ENCODE data around the gene LMNTD1. TPM values are rescaled to one million over a fixed set of nuclear protein-coding genes. Genes with fewer than 3 reads are reported as not detected.

LMNTD1 gene
- total and polyA plus RNA-seq, 3 donors from 2014 or later: 10.8 to 22.9 (median 18.7) TPM

DNA sequence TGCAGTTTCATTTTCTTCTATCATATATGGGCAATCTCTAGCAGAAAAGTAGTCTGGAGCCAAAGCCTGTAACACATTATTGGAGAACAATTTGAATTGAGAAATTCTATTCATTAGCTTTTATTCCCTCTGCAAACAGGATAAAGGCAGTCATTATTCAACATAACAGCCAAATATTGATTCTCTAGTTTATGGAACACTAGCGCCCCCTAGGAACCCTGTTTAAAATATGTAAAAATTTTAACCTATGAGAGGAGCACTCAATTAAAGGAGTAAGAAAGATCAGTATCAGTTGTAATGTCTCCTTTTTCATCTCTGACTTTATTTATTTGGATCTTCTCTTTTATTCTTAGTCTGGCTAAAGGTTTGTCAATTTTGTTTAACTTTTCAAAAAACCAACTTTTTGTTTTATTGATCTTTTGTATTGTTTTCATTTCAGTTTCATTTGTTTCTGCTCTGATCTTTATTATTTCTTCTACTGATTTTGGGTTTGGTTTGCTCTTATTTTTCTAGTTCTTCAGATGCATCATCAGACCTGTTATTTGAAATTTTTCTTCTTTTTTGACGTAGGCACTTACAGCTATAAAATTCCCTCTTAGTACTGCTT is 4.8 kb upstream of the LMNTD1 start:
- Histone ChIP-seq H3K4me3 (no peak overlapping the region), H3K27me3 (no peaks in the 10 kb centered on the region), H3K36me3 (ENCODE audit: low read depth, missing control alignments) (no peaks in the 10 kb centered on the region), H3K9me3 (no peaks in the 10 kb centered on the region), H3K27ac (no peak overlapping the region), H3K4me1 (no peaks in the 10 kb centered on the region)
- 62 to 70% methylated on average over 2 of the region's 2 CpGs for whole genome bisulfite sequencing, 2 donors
- intact Hi-C loops (cut with DNase I; ENCODE audit: low total_unique reads): no loop called here
- DNase-seq: peak; percentile 44
- TF ChIP-seq, protein P1, sequence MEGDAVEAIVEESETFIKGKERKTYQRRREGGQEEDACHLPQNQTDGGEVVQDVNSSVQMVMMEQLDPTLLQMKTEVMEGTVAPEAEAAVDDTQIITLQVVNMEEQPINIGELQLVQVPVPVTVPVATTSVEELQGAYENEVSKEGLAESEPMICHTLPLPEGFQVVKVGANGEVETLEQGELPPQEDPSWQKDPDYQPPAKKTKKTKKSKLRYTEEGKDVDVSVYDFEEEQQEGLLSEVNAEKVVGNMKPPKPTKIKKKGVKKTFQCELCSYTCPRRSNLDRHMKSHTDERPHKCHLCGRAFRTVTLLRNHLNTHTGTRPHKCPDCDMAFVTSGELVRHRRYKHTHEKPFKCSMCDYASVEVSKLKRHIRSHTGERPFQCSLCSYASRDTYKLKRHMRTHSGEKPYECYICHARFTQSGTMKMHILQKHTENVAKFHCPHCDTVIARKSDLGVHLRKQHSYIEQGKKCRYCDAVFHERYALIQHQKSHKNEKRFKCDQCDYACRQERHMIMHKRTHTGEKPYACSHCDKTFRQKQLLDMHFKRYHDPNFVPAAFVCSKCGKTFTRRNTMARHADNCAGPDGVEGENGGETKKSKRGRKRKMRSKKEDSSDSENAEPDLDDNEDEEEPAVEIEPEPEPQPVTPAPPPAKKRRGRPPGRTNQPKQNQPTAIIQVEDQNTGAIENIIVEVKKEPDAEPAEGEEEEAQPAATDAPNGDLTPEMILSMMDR (IDR thresholded peaks at IDR 0.05): peak in 1 of 3 experiments; percentile 53
- no peak for TF ChIP-seq POLR2A (IDR thresholded peaks at IDR 0.05)

GRCh38 chr12:25556153-25556552 is 3.1 kb upstream of the LMNTD1 start:
- Histone ChIP-seq H3K4me3 (no peak overlapping the region), H3K9me3 (no peaks in the 10 kb centered on the region), H3K36me3 (ENCODE audit: low read depth, missing control alignments) (no peaks in the 10 kb centered on the region), H3K4me1 (no peaks in the 10 kb centered on the region), H3K27ac (no peak overlapping the region), H3K27me3 (no peaks in the 10 kb centered on the region)
- no peak for DNase-seq
- intact Hi-C loops (cut with DNase I; ENCODE audit: low total_unique reads): no loop called here
- TF ChIP-seq POLR2A (IDR thresholded peaks at IDR 0.05): no peak
- TF ChIP-seq, protein P1 (IDR thresholded peaks at IDR 0.05): no peak
- 94 to 99% methylated on average over 6 of the region's 6 CpGs for WGBS, 2 donors

DNA sequence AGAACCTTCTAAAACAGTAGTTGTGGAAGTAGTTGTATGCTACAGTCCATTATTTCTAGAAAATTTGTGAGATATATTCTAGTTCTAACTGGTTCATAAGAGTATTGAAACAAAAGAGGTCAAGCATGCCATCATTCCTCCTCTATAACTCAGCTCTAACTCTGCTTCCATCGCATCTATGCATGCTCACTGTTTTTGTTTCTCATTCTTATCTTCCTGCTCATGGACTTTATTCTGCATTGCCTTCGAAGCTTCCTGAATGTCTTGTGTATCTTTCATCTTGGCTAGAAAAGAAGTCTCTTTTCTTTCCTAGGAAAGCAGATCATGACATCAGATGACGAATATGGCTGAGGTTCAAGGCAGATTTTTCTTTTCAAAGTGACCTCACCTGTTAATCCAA is 402 bp downstream of the LMNTD1 start:
- 58 to 70% methylated on average over 3 of the region's 3 CpGs for WGBS, 2 donors
- no peak overlapping the region for H3K4me3 ChIP-seq
- H3K4me1 ChIP-seq: no peaks in the 10 kb centered on the region
- H3K27ac ChIP-seq: no peak overlapping the region
- no peaks in the 10 kb centered on the region for H3K9me3 ChIP-seq
- no peak for TF ChIP-seq POLR2A (IDR thresholded peaks at IDR 0.05)
- TF ChIP-seq, protein P1 (IDR thresholded peaks at IDR 0.05): no peak
- H3K36me3 ChIP-seq (ENCODE audit: low read depth, missing control alignments): no peaks in the 10 kb centered on the region
- H3K27me3 ChIP-seq: no peaks in the 10 kb centered on the region
- intact Hi-C loops (cut with DNase I; ENCODE audit: low total_unique reads): no loop called here
- DNase-seq: no peak

DNA sequence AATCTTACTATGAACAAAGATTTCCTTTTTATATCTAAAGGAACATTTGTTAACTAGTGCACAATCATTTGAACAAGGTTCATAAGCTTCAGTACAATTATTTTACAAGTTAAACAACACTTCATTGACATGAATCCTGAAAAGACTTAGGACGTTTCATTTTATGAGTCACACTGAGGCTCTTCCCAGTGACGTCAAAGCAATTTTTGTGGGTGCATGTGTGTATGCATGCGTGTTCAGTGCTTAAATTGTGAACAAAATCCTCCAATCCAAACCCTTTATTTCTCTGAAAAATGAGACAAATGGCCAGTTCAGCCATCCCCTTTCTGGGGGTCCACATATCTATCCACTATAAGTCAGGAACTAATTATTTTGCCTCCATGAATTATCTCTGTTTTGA is 2.9 kb downstream of the LMNTD1 start:
- 82 to 96% methylated on average over 3 of the region's 3 CpGs for WGBS, 2 donors
- Histone ChIP-seq H3K9me3 (no peaks in the 10 kb centered on the region), H3K36me3 (ENCODE audit: low read depth, missing control alignments) (no peaks in the 10 kb centered on the region), H3K4me1 (no peaks in the 10 kb centered on the region), H3K27ac (no peak overlapping the region), H3K4me3 (no peak overlapping the region), H3K27me3 (no peaks in the 10 kb centered on the region)
- DNase-seq: no peak
- TF ChIP-seq, protein P1 (IDR thresholded peaks at IDR 0.05): no peak
- TF ChIP-seq POLR2A (IDR thresholded peaks at IDR 0.05): no peak
- intact Hi-C loops (cut with DNase I; ENCODE audit: low total_unique reads): no loop called here

DNA sequence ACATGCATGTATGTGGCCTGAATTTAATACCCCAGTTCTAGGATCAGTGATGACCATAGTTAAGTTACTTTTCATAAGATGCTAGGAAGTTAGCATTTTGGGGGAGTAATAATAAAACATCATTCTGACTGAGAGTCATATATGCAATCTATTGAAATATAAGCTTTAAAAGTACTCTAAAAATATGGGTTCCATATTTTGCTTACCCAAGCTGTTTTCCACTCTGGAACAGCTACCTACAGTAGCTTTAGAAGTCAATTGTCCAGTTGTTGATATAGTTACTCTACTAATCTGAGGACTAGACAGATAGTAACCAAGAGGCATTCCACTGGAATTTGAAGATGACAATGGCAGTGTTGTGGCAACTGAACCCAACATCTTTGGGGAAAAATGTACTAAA is 4.0 kb downstream of the LMNTD1 start:
- Histone ChIP-seq H3K27me3 (no peaks in the 10 kb centered on the region), H3K27ac (no peak overlapping the region), H3K4me1 (no peaks in the 10 kb centered on the region), H3K9me3 (no peaks in the 10 kb centered on the region), H3K4me3 (no peak overlapping the region), H3K36me3 (ENCODE audit: low read depth, missing control alignments) (no peaks in the 10 kb centered on the region)
- DNase-seq: no peak
- TF ChIP-seq POLR2A (IDR thresholded peaks at IDR 0.05): no peak
- TF ChIP-seq, protein P1 (IDR thresholded peaks at IDR 0.05): no peak
- intact Hi-C loops (cut with DNase I; ENCODE audit: low total_unique reads): no loop called here
